ENCODE data around the gene COBL.

Gene COBL

DNA sequence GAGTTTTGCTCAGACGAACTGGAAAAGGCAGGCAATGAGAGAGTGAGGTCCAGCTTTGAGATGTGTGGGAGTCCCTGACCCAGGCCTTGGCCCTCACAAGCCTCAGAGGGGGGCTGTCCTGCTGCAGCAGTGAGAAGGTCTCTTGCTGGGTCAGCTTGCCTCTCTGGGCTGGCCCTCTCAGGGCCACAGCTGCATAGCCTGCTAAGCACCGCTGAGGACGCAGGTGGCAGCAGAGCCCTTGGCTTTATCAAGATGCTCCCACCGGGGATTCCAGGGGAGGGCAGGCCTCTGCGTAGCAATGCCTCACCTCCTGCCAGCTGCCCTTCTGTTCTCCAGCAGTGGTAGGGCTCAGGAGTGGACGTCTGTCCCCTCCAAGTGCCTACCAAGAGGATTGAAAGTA lies 128.7 kb downstream of the COBL start:
- no peak for DNase-seq (ENCODE audit: low read depth)

- DNase-seq (ENCODE audit: low read depth): no peak
Observed at GRCh38 chr7:51186531-51186930, 130.1 kb downstream of the COBL start.

- DNase-seq (ENCODE audit: low read depth): no peak
Observed at GRCh38 chr7:51182636-51183166, 133.9 kb downstream of the COBL start.

- DNase-seq (ENCODE audit: low read depth): no peak
Observed at GRCh38 chr7:51180092-51180491, 136.5 kb downstream of the COBL start.

DNA sequence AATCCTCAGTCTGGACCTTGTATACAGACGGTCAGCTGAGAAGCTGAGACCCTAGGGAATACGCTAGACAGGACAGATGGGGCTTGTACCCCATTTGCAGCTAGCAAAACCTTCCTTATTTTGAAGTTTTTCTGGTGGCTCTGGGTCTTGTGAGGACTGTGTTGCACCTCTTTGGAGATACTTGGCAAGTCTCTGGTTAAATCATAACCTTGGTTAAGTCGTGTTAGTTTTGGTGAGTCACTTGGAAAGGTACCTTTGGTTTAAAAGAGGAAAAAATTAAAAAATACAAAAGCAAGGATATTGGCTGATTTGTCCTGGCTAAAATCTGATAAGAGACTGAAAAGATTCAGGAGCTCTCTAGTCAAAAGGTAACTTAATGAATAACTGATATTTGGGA lies 140.6 kb downstream of the COBL start:
- DNase-seq (ENCODE audit: low read depth): no peak

DNA sequence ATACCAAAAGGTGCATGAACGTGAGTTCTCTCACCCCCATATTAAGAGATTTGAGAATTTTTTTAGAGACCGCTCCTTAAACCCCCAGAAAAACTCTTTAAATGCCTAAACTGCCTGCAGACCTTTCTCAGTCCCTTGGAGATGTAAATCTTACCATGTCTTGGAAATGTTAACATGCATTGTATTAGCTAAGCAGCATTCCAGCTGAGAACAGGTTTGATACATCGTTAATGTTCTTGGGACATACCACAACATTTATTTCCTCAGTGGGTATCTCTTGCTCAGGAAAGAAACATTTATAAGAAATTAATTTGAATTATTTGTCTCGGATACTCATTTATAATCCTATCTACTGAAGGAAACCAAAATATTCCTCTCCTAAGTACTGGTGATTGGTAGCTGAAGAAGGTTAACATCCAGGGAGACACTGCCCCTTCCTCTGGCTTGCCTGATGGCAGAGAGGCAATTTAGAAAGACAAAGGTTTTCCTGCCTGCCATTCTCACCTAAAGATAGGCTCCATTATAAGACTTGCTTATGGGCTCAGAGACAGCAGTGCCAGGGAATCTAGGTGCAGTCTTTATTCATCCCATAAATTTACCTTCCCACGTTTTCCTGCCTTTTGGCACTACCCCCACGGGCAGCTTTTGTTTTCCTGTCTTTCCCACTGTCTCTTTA lies 141.2 kb downstream of the COBL start:
- DNase-seq (ENCODE audit: low read depth): no peak

DNA sequence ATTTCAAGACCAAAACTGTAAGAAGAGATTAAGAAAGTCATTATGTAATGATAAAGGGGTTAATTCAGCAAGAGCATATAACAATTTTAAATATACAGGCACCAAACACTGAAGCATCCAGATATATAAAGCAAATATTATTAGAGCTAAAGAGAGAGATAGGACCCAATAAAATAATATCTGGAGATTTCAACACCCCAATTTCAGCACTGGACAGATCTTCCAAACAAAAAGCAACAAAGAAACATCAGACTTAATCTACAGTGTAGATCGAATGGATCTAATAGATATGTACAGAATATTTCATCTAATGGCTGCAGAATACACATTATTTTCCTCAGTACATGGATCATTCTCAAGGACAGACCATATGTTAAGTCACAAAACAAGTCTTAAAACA lies 151.3 kb downstream of the COBL start:
- DNase-seq (ENCODE audit: low read depth): no peak

DNA sequence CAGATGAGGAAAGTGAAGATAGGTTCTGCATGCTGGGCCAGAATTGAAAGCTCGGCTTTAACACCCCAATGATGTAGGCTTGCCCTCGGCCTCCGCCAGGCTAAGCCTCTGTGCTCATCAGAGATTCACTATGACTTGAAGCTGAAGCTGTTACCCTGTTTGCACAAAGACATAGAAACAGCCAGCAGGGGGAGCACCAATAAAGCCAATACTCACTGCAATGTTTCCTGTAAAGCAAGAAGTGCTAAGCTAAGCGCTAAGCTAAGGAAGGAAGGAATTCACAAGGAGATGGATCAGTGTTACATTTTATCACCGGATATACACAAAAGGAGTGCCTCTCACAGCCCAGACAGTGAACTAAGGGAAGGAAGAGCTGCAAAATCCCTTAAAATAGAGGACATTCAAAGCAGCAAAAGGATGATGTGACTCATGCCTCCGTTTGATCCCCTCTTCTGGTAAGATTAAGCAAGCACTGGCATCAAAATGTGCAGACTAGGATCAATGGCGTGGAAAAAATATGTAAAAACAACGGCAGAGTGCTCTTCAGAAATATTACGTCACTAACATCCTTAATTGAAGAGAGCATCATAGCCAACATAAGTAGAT lies 153.8 kb downstream of the COBL start:
- DNase-seq (ENCODE audit: low read depth): peak; percentile 81

GRCh38 chr7:51161937-51162336 lies 154.7 kb downstream of the COBL start:
- no peak for DNase-seq (ENCODE audit: low read depth)

DNA sequence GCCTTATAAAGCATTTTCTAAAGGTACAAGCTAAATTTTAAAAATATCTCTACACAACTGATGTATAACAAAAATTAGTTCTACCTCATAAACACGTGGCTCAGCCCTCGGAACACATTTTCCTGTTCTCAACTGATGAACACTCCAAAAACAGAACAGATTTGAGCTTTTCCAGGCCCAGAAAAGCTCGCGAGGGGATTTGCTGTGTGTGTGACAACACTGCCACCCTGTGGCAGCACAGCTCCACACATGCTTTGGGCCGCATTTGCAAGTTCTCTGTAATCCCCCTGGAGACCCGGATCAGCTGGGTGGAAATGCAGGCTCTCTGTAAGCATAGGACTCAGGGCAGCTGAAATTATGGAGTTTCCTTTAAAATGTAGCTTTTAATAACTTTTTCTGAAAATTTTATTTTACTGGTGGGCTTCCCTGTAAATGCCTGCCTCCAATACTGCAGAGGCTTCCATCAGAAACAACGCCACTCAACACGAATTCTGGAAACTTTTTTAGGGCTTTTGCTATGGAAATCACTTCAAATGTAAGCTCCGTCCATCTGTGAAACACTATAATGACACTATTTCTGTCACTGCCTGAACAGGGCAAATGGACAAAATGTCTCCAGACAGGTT lies 155.5 kb downstream of the COBL start:
- DNase-seq (ENCODE audit: low read depth): peak; percentile 69

DNA sequence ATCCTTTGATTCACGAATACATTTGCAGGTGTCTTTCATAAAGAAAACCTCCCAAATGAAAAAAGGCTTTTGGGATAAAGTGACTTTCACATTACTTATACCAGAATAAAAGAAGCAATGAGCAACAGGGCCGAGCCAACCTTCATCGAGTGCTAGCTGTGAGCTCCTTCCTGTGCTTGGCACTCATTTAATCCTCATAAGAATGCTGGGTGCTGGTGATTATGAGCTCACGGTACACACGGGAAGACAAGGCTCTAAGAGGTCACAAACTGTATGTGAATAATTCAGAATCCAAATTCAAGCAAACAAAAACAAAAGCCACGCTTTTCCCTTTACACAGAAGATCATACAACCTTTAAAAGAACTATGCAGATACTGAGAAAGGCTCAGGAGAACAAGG lies 156.2 kb downstream of the COBL start:
- no peak for DNase-seq (ENCODE audit: low read depth)

DNA sequence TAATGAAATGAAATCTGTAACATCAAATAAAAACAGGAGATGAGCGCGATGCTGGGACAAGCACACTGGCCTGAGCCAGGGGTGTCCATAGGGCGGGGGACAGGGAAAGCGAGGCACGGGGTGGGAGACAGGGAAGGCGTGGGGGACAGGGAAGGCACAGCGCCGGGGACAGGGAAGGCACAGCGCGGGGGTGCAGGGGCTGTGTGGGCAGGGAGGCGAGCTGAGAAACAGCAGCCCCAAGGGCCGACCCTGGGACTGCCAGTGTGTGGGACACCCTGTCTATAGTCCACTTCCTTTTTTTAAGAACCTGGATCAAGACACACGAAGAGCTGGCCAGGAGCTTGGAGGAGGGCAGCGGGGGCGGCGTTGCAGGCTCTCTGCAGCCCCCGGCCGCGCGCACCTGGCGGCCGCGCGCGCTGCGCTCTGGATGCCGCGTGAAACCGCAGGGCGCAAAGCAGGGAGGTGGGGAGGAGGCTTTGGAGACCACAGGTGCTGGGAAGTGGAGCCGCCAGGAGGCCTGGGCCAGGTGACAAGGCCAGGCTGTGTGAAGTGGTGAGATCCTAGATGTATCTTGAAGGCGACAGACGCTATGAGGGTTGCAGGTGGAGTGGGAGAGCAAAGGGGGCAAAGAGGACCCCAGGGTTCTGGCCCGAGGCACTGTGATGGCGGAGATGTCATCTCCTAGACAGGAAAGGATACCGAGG lies 157.7 kb downstream of the COBL start:
- no peak for DNase-seq (ENCODE audit: low read depth)

GRCh38 chr7:51158211-51158610 lies 158.4 kb downstream of the COBL start:
- no peak for DNase-seq (ENCODE audit: low read depth)

DNA sequence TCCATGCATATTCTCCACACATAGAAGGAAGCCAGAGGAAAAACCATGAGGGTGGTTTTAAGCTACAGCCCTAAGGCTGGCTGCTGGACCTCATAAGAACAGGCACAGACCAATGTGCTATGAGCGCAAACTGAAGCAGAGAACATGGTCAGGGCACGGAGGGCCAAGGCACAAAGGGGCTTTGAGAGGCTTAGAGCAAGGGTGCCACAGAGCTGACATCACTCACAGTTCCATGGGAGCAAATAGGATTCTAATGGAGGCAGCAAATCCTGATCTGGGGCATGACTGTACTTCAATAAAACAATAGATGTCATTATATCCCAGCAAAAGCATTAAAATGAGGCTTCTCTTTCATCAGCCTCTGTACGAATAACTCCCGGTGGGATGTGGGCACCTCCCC lies 162.4 kb downstream of the COBL start:
- no peak for DNase-seq (ENCODE audit: low read depth)

GRCh38 chr7:51152706-51153200 lies 163.9 kb downstream of the COBL start:
- DNase-seq (ENCODE audit: low read depth): no peak

DNA sequence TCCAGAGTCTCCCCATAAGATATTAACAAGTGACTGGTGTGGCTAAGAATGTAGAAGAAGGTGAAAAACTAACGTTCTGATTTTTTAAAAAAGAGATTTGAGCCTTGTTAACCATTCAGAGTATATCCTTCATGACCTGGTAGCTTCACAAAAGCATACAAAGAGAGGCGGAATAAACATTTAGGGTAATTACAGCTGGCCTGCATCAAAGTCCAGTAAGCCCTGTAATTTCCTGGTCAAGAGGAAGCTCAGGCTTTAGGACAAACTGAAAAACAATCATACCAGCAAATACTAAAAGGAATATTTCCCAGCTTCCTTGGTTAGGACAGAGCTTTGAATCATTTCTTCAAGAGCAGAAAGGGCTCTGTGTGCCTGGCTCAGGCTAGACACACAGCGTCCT lies 165.2 kb downstream of the COBL start:
- no peak for DNase-seq (ENCODE audit: low read depth)

DNA sequence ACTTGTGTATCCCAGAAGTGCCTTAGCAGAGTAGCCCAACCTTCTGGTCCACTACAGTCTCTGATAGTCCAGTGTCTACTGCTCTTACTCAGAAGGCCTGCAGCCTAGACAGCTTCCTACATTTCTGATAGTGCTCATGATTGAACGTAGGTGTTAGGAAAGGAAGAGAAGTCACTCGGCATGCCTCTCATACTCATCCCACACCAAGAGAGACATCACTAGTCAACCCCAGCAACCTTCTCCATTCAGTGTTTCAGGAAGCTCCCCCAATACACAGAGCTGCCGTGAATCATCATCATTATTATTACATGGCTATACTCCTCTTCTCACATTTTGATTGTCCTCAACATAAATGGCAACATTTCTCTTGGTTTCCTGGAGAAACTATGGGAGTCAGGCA lies 166.4 kb downstream of the COBL start:
- no peak for DNase-seq (ENCODE audit: low read depth)

- no peak for DNase-seq (ENCODE audit: low read depth)
Observed at GRCh38 chr7:51148216-51148615, 168.4 kb downstream of the COBL start.

DNA sequence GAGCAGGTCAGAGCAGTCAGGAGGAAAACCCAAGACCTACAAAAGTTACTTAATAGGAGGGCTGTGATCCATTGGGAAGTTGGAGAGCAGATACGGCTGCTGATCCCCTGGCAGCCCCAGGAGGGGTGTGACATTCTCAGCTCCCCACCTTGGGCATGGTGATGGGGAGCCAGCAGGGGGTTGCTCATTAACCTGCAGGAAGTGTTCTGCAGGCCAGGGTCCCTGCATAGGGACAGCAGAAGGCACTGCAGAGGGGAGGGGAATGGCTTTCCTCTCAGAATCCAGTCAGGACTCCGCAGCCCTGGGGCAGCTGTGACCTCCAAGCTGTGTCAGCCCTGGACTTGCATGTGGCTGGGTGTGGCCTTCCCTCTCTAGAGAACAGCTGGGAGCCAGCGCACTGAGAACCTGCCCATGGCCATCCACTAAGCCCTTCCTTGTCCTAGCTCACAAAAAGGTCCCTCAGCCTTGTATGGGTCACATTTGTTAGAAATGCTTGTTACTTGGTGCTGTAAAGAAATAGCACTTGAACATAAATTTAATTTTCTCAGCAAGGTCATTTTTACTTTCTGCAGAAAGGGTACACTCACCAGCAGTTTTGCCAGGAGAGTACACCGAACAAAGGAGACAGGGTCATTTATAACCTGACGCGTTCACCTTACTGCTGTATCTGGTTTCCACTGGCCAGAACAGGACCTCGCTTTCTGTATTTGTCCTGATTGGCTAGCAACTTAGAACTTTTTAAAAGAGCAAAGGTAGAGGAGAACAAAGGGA lies 169.6 kb downstream of the COBL start:
- DNase-seq (ENCODE audit: low read depth): no peak

GRCh38 chr7:51144178-51144577 lies 172.4 kb downstream of the COBL start:
- DNase-seq (ENCODE audit: low read depth): no peak

DNA sequence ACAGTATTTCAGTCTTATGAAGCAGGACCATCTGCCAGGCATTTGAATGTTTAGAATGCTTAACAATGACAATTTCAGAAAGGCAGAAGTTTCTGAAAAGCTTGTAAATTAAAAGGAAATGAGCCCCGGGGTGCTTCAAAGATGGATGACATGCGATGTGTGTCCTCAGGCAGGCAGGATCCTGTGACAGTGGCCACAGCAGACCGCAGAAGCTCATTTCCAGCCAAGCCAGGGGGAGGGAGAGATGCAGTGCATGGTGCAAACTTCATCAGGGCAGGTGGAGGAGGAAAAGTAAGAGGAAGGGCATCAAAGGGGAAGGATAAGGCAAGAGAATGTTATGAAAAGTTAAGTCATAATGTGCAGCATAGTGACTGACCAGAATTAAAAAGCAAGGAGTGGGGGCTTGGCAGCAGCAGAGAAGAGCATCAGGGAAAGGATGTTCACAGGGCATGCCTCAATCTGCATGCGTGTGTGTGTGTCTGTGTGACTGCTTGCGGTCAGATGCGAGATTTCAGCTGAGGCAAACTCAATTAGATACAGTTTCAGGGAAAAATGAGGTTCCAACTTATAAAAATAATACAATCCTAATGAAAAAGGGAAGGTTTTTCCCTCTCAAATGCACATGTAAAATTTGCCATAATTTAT lies 173.7 kb downstream of the COBL start:
- no peak for DNase-seq (ENCODE audit: low read depth)
